Measurements from ENCODE around the gene ARHGDIA.

GRCh38 chr17:81879121-81879520, 8.0 kb upstream of the ARHGDIA start:
- TF ChIP-seq CTCF (conservative IDR thresholded peaks at IDR 0.05 in 1 of 2, IDR thresholded peaks at IDR 0.05 in 1 of 2; ENCODE audit: extremely low read depth in 1 of 2, insufficient read depth in 1 of 2, low read depth in 1 of 2, low read length in 2 of 2), result no peak
- TF ChIP-seq EZH2 (IDR thresholded peaks at IDR 0.05; ENCODE audit: borderline replicate concordance, low read length), result no peak

Measured in mammary epithelial cell (primary cell).